Stomach (tissue), 4 donors: ENCODE results near the gene TEX13B.

Experiments used
- CTCF ChIP-seq, 7 experiments: fragments of 450-650 bp in 4 of 7; fragments of 200-600 bp in 3 of 7; sonication (generic) in 3 of 7; IDR thresholded peaks; one replicate each; pipeline ENCODE4 v1.5.1; 2016 to 2019; ENCODE audit warnings: antibody characterized with exemption in 7 of 7, control low read depth in 2 of 7, mild to moderate bottlenecking in 1 of 7
- EP300 ChIP-seq: sonication (generic); formaldehyde crosslinking; IDR thresholded peaks from one replicate; pipeline ENCODE4 v1.6.1; 2017; ENCODE audit warnings: antibody characterized with exemption
- POLR2A ChIP-seq, 4 donors: fragments of 450-650 bp; IDR thresholded peaks; one replicate each; pipeline ENCODE4 v1.6.1; 2016; ENCODE audit warnings: antibody characterized with exemption in 4 of 4, control low read depth in 2 of 4, mild to moderate bottlenecking in 1 of 4, moderate library complexity in 1 of 4

DNA sequence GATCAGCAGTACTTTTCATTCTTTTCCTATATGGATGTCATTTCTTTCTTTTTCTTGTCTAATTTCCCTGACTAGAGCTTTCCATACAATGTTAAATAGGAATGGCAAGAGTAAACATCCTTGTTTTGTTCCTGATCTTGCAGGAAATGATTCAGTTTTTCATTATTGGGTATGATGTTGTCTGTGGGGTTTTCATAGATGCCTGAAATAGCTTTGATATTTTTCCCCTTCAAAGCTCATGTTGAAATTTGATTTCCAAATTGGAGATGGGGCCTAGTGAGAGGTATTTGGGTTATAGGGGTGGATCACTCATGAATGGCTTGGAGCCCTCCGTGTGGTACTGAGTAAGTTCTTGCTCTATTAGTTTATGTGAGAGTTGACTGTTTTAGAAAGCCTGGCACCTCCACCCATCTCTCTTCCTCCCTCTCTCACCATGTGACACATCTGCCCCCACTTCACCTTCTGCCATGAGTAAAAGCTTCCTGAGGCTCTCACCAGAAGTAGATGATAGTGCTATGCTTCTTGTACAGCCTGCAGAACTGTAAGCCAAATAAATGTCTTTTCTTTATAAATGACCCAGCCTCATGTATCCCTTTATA is 40.4 kb upstream of the TEX13B start:
- no peak for TF ChIP-seq CTCF (IDR thresholded peaks at IDR 0.05)
- TF ChIP-seq POLR2A (IDR thresholded peaks at IDR 0.05) = no peak
- TF ChIP-seq EP300 = no peak
